Upper lobe of left lung (tissue), 4 donors: ENCODE measurements around the gene KCNIP4.

Experiments used
- POLR2AphosphoS5 ChIP-seq, 2 donors: sonication (generic); formaldehyde crosslinking; IDR thresholded peaks; one replicate each; pipeline ENCODE4 v1.5.1; 2017; ENCODE audit warnings: antibody characterized with exemption in 2 of 2
- TF ChIP-seq, protein P1 (sequence below), 6 experiments: fragments of 450-650 bp in 4 of 6; fragments of 200-600 bp in 2 of 6; sonication (generic) in 2 of 6; IDR thresholded peaks; one replicate each; pipeline ENCODE4 v1.5.1; 2016 to 2019; ENCODE audit warnings: antibody characterized with exemption in 6 of 6

DNA sequence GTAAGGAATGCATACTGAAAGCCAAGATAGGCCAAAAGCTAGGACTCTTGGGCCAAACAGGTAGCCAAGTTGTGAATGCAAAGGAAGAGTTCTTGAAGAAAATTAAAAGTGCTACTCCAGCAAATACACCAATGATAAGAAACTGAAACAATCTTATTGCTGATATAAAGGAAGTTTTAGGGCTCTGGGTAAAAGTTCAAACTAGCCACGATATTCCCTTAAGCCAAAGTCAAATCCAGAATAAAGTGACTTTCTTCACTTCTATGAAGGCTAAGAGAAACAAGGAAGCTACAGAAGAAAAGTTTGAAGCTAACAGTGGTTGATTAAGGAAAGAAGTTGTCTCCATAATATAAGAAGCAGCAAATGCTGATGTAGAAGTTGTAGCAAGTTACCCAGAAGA is 850.7 kb downstream of the KCNIP4 start:
- TF ChIP-seq, protein P1, sequence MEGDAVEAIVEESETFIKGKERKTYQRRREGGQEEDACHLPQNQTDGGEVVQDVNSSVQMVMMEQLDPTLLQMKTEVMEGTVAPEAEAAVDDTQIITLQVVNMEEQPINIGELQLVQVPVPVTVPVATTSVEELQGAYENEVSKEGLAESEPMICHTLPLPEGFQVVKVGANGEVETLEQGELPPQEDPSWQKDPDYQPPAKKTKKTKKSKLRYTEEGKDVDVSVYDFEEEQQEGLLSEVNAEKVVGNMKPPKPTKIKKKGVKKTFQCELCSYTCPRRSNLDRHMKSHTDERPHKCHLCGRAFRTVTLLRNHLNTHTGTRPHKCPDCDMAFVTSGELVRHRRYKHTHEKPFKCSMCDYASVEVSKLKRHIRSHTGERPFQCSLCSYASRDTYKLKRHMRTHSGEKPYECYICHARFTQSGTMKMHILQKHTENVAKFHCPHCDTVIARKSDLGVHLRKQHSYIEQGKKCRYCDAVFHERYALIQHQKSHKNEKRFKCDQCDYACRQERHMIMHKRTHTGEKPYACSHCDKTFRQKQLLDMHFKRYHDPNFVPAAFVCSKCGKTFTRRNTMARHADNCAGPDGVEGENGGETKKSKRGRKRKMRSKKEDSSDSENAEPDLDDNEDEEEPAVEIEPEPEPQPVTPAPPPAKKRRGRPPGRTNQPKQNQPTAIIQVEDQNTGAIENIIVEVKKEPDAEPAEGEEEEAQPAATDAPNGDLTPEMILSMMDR (IDR thresholded peaks at IDR 0.05): no peak
- no peak for TF ChIP-seq POLR2AphosphoS5 (IDR thresholded peaks at IDR 0.05)
